ENCODE measurements around the gene TERB1.

DNA sequence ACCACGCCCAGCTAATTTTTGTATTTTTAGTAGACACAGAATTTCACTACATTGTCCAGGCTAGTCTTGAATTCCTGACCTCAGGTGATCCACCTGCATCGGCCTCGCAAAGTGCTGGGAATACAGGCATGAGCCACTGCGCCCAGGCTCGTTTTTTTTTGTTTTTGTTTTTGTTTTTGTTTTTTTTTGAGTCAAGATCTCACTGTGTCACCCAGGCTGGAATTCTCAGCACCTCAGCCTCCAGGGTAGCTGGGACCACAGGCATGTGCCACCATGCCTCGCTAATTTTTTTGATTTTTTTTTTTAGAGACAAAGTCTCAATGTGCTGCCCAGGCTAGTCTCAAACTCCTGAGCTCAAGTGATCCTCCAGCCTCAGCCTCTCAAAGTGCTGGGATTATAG is 87.3 kb downstream of the TERB1 start:
- TF ChIP-seq, protein P1, sequence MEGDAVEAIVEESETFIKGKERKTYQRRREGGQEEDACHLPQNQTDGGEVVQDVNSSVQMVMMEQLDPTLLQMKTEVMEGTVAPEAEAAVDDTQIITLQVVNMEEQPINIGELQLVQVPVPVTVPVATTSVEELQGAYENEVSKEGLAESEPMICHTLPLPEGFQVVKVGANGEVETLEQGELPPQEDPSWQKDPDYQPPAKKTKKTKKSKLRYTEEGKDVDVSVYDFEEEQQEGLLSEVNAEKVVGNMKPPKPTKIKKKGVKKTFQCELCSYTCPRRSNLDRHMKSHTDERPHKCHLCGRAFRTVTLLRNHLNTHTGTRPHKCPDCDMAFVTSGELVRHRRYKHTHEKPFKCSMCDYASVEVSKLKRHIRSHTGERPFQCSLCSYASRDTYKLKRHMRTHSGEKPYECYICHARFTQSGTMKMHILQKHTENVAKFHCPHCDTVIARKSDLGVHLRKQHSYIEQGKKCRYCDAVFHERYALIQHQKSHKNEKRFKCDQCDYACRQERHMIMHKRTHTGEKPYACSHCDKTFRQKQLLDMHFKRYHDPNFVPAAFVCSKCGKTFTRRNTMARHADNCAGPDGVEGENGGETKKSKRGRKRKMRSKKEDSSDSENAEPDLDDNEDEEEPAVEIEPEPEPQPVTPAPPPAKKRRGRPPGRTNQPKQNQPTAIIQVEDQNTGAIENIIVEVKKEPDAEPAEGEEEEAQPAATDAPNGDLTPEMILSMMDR (IDR thresholded peaks at IDR 0.05; ENCODE audit: low read depth, low read length), result no peak
- TF ChIP-seq POLR2A (IDR thresholded peaks at IDR 0.05; ENCODE audit: extremely low read depth, insufficient read length), result no peak
